Measurements from ENCODE around the gene KMT5C. TPM values are rescaled to one million over a fixed set of nuclear protein-coding genes. Genes with fewer than 3 reads are reported as not detected.

KMT5C gene
- total and polyA plus RNA-seq, 2 donors (not counting 1 experiment from before 2014, with no cell fraction given) = 22.2 to 23.6 TPM

DNA sequence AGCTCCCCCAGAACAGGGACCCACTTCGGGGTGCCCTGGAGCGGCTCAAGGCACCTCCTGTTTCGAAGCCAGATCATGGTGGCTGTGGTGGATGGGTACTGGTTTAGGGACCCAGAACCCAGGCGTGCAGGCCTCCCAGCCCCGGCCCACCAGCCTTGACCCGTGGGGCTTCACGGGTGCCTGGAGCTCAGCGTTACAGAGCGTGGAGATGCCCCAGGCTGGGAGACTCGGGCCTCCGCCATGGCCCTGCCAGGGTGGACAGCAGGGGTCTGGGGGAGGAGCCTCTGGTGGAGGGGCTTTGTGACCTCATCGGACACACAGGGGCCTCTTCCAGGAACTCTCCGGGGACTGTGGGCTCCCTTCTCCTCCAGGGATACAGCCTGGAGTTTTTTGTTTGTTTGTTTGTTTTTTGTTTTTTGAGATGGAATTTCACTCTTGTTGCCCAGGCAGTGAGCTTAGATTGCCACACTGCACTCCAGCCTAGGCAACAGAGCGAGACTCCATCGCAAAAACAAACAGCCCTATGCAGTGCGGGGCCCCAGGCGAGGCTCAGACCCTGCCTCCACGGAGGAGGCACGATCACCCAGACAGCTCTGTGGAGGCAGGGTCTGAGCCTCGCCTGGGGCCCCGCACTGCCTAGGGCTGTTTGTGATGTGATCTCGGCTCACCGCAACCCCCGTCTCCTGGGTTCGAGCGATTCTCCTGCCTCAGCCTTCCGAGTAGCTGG, 23.5 kb downstream of the KMT5C start, which contains the start of gene GARIN5B:
TSS of gene GARIN5B (minus strand) at position 271 of the 727 bp plus-strand sequence. CDS start at position 77, 194 bp downstream.
- Mint-ChIP-seq H3K4me1 (no peaks in the 10 kb centered on the region), H3K9me3 (ENCODE audit: insufficient read depth) (no peaks in the 10 kb centered on the region), H3K27me3 (peaks cover 13% of the 10 kb centered on the region), H3K27ac (no peak within 1 kb of the TSS), H3K4me3 (no peak within 1 kb of the TSS)
- TF ChIP-seq, protein P1, sequence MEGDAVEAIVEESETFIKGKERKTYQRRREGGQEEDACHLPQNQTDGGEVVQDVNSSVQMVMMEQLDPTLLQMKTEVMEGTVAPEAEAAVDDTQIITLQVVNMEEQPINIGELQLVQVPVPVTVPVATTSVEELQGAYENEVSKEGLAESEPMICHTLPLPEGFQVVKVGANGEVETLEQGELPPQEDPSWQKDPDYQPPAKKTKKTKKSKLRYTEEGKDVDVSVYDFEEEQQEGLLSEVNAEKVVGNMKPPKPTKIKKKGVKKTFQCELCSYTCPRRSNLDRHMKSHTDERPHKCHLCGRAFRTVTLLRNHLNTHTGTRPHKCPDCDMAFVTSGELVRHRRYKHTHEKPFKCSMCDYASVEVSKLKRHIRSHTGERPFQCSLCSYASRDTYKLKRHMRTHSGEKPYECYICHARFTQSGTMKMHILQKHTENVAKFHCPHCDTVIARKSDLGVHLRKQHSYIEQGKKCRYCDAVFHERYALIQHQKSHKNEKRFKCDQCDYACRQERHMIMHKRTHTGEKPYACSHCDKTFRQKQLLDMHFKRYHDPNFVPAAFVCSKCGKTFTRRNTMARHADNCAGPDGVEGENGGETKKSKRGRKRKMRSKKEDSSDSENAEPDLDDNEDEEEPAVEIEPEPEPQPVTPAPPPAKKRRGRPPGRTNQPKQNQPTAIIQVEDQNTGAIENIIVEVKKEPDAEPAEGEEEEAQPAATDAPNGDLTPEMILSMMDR (IDR thresholded peaks at IDR 0.05) = no peak
- TF ChIP-seq EZH2 (IDR thresholded peaks at IDR 0.05; ENCODE audit: borderline replicate concordance, insufficient read depth, low read depth, low read length, poor library complexity, severe bottlenecking) = no peak
- ATAC-seq (ENCODE audit: low read depth) (no peak), DNase-seq (no peak)
- Histone ChIP-seq H3K4me3 (ENCODE audit: control extremely low read depth in 1 of 5, extremely low read depth in 1 of 5, insufficient read depth in 1 of 5, low read depth in 2 of 5, low read length in 4 of 5) (no peak within 1 kb of the TSS), H4K20me1 (ENCODE audit: control insufficient read depth, insufficient read depth, low read length, poor library complexity, severe bottlenecking) (no peaks in the 10 kb centered on the region), H3K79me2 (ENCODE audit: control insufficient read depth, insufficient read depth, low read length) (no peaks in the 10 kb centered on the region), H3K4me1 (ENCODE audit: control insufficient read depth in 2 of 2, insufficient read depth in 2 of 2, low read length in 2 of 2) (no peaks in the 10 kb centered on the region), H3K9me3 (ENCODE audit: control extremely low read depth in 1 of 3, control insufficient read depth in 2 of 3, insufficient read depth in 1 of 3, low read length in 2 of 3) (no peaks in the 10 kb centered on the region), H2AFZ (ENCODE audit: insufficient read depth, low read depth, low read length, poor library complexity, severe bottlenecking) (no peak within 1 kb of the TSS), H3K27me3 (replicated peaks in 1 of 4; ENCODE audit: control extremely low read depth in 1 of 4, control insufficient read depth in 3 of 4, insufficient read depth in 4 of 4, low read length in 3 of 4) (peaks cover 0 to 14% (median 4%) of the 10 kb centered on the region in 4 experiments), H3K4me2 (replicated peaks; ENCODE audit: low read depth, low read length, poor library complexity, severe bottlenecking) (no peak within 1 kb of the TSS), H3K27ac (ENCODE audit: low read length in 2 of 2) (no peak within 1 kb of the TSS), H3K9ac (ENCODE audit: low read length) (no peak within 1 kb of the TSS), H3K36me3 (replicated peaks in 1 of 2; ENCODE audit: control extremely low read depth in 1 of 2, control insufficient read depth in 1 of 2, extremely low read depth in 1 of 2, insufficient read depth in 2 of 2, low read length in 1 of 2) (no peaks in the 10 kb centered on the region)
- intact Hi-C loops (cut with micrococcal nuclease) = no loop called here
- ChIA-PET CTCF (no interaction called here), POLR2A (no interaction called here)
- WGBS (ENCODE audit: insufficient coverage) = 93% methylated on average over 23 of the region's 27 CpGs

GRCh38 chr19:55365245-55365644, 25.6 kb downstream of the KMT5C start:
- ChIA-PET POLR2A (no interaction called here), CTCF (no interaction called here)
- intact Hi-C loops (cut with micrococcal nuclease) = no loop called here
- Histone ChIP-seq H3K4me2 (replicated peaks; ENCODE audit: low read depth, low read length, poor library complexity, severe bottlenecking) (no peak overlapping the region), H3K4me3 (ENCODE audit: control extremely low read depth in 1 of 5, extremely low read depth in 1 of 5, insufficient read depth in 1 of 5, low read depth in 2 of 5, low read length in 4 of 5) (no peak overlapping the region), H3K9ac (ENCODE audit: low read length) (no peak overlapping the region), H3K27ac (ENCODE audit: low read length in 2 of 2) (no peak overlapping the region), H3K9me3 (ENCODE audit: control extremely low read depth in 1 of 3, control insufficient read depth in 2 of 3, insufficient read depth in 1 of 3, low read length in 2 of 3) (peaks cover 0 to 13% (median 0%) of the 10 kb centered on the region in 3 donors), H3K79me2 (ENCODE audit: control insufficient read depth, insufficient read depth, low read length) (no peaks in the 10 kb centered on the region), H2AFZ (ENCODE audit: insufficient read depth, low read depth, low read length, poor library complexity, severe bottlenecking) (no peak overlapping the region), H3K4me1 (ENCODE audit: control insufficient read depth in 2 of 2, insufficient read depth in 2 of 2, low read length in 2 of 2) (peaks cover 14 to 15% of the 10 kb centered on the region in 2 donors), H3K27me3 (replicated peaks in 1 of 4; ENCODE audit: control extremely low read depth in 1 of 4, control insufficient read depth in 3 of 4, insufficient read depth in 4 of 4, low read length in 3 of 4) (peaks cover 0 to 33% (median 12%) of the 10 kb centered on the region in 4 experiments), H3K36me3 (replicated peaks in 1 of 2; ENCODE audit: control extremely low read depth in 1 of 2, control insufficient read depth in 1 of 2, extremely low read depth in 1 of 2, insufficient read depth in 2 of 2, low read length in 1 of 2) (no peaks in the 10 kb centered on the region), H4K20me1 (ENCODE audit: control insufficient read depth, insufficient read depth, low read length, poor library complexity, severe bottlenecking) (no peaks in the 10 kb centered on the region)
- WGBS (ENCODE audit: insufficient coverage) = 87% methylated on average over 7 of the region's 8 CpGs
- ATAC-seq (ENCODE audit: low read depth) (no peak), DNase-seq (no peak)
- Mint-ChIP-seq H3K27ac (no peak overlapping the region), H3K27me3 (peaks cover 17% of the 10 kb centered on the region), H3K4me3 (no peak overlapping the region), H3K9me3 (ENCODE audit: insufficient read depth) (no peaks in the 10 kb centered on the region), H3K4me1 (peaks cover 4% of the 10 kb centered on the region)
- TF ChIP-seq, protein P1 (IDR thresholded peaks at IDR 0.05) = no peak
- no peak for TF ChIP-seq EZH2 (IDR thresholded peaks at IDR 0.05; ENCODE audit: borderline replicate concordance, insufficient read depth, low read depth, low read length, poor library complexity, severe bottlenecking)

Measured in B cell (primary cell).